Nephron (organoid): Measurements from ENCODE around the gene PLEKHA7.
"Not testable (repeated sequence)": the region's sequence is repeated elsewhere in the genome, so short reads cannot be mapped to it uniquely, and the experiment has no call there.

Source experiments
- H3K27ac Mint-ChIP-seq, 3 experiments: 2 replicates each; pipeline ENCODE4 v1.8.0; 2020; ENCODE audit warnings: mixed read lengths in 3 of 3, mild to moderate bottlenecking in 2 of 3, moderate library complexity in 1 of 3
- H3K27me3 Mint-ChIP-seq: 2 replicates; pipeline ENCODE4 v1.8.0; 2021; ENCODE audit warnings: low read depth, mild to moderate bottlenecking, moderate library complexity, mixed read lengths
- H3K36me3 Mint-ChIP-seq: 2 replicates; pipeline ENCODE4 v1.8.0; 2020; ENCODE audit warnings: low read depth, mixed read lengths
- H3K4me1 Mint-ChIP-seq: 2 replicates; pipeline ENCODE4 v1.8.0; 2020; ENCODE audit warnings: mixed read lengths
- H3K4me3 Mint-ChIP-seq, 3 experiments: 2 replicates each; pipeline ENCODE4 v1.8.0; 2020; ENCODE audit warnings: mild to moderate bottlenecking in 3 of 3, mixed read lengths in 3 of 3, moderate library complexity in 2 of 3
- H3K9me3 Mint-ChIP-seq: 2 replicates; pipeline ENCODE4 v1.8.0; 2020; ENCODE audit warnings: mixed read lengths
- CTCF ChIP-seq, 3 experiments: fragments of 200-600 bp; sonication (generic); IDR thresholded peaks; one replicate each; pipeline ENCODE4 v1.5.0; 2021; ENCODE audit warnings: antibody characterized with exemption in 3 of 3; ENCODE audit not compliant: unreplicated experiment in 3 of 3

Gene PLEKHA7

GRCh38 chr11:17014321-17014832 is at the start of gene PLEKHA7:
Gene PLEKHA7, minus strand, starts transcription at chr11:17014414. Its CDS starts 13 bp downstream, at chr11:17014401.
- H3K9me3 Mint-ChIP-seq: no peaks in the 10 kb centered on the region
- peak within 1 kb of the TSS; percentile 90 to 91 (median 91) for H3K4me3 Mint-ChIP-seq
- peak within 1 kb of the TSS; percentile 62 to 95 (median 76) for H3K27ac Mint-ChIP-seq
- no peak for TF ChIP-seq CTCF (IDR thresholded peaks at IDR 0.05; ENCODE audit: unreplicated experiment in 3 of 3)
- peaks cover 15% of the 10 kb centered on the region for H3K4me1 Mint-ChIP-seq
- peaks cover 23% of the 10 kb centered on the region for H3K27me3 Mint-ChIP-seq
- no peaks in the 10 kb centered on the region for H3K36me3 Mint-ChIP-seq

GRCh38 chr11:17063171-17064002 is 49.2 kb upstream of the PLEKHA7 start:
- H3K36me3 Mint-ChIP-seq: peaks cover 5% of the 10 kb centered on the region
- no peak overlapping the region for H3K4me3 Mint-ChIP-seq
- peaks cover 6% of the 10 kb centered on the region for H3K9me3 Mint-ChIP-seq
- H3K27ac Mint-ChIP-seq: no peak overlapping the region
- H3K27me3 Mint-ChIP-seq: no peaks in the 10 kb centered on the region
- TF ChIP-seq CTCF (IDR thresholded peaks at IDR 0.05; ENCODE audit: unreplicated experiment in 3 of 3): peak; percentile 52 to 68 (median 62)
- no peaks in the 10 kb centered on the region for H3K4me1 Mint-ChIP-seq

GRCh38 chr11:17051146-17051545 is 36.9 kb upstream of the PLEKHA7 start:
- H3K4me1 Mint-ChIP-seq, H3K27ac Mint-ChIP-seq, H3K4me3 Mint-ChIP-seq, H3K27me3 Mint-ChIP-seq: not testable (repeated sequence)
- Mint-ChIP-seq H3K9me3 (peaks cover 14% of the 10 kb centered on the region), H3K36me3 (peaks cover 15% of the 10 kb centered on the region)

GRCh38 chr11:17048491-17048890 is 34.3 kb upstream of the PLEKHA7 start:
- H3K4me3 Mint-ChIP-seq: peak overlapping the region in 1 of 3 experiments; percentile 29

GRCh38 chr11:17046690-17047089 is 32.5 kb upstream of the PLEKHA7 start:
- H3K36me3 Mint-ChIP-seq: peaks cover 4% of the 10 kb centered on the region
- H3K4me3 Mint-ChIP-seq: no peak overlapping the region
- no peaks in the 10 kb centered on the region for H3K4me1 Mint-ChIP-seq

More at GRCh38 chr11:17048491-17048890, 34.3 kb upstream of the PLEKHA7 start:
- not testable (repeated sequence) for H3K4me1 Mint-ChIP-seq, H3K27me3 Mint-ChIP-seq
- peaks cover 14% of the 10 kb centered on the region for H3K9me3 Mint-ChIP-seq
- peaks cover 15% of the 10 kb centered on the region for H3K36me3 Mint-ChIP-seq
- peak overlapping the region; percentile 83 to 97 (median 91) for H3K27ac Mint-ChIP-seq

GRCh38 chr11:17036666-17037658 is 22.7 kb upstream of the PLEKHA7 start:
- H3K36me3 Mint-ChIP-seq: peaks cover 15% of the 10 kb centered on the region
- H3K4me1 Mint-ChIP-seq: no peaks in the 10 kb centered on the region
- no peak overlapping the region for H3K27ac Mint-ChIP-seq
- no peak overlapping the region for H3K4me3 Mint-ChIP-seq
- H3K9me3 Mint-ChIP-seq: peaks cover 27% of the 10 kb centered on the region
- H3K27me3 Mint-ChIP-seq: peaks cover 8% of the 10 kb centered on the region
- no peak for TF ChIP-seq CTCF (IDR thresholded peaks at IDR 0.05; ENCODE audit: unreplicated experiment in 3 of 3)

More at GRCh38 chr11:17046690-17047089, 32.5 kb upstream of the PLEKHA7 start:
- Mint-ChIP-seq H3K27me3 (peaks cover 3% of the 10 kb centered on the region), H3K27ac (no peak overlapping the region), H3K9me3 (peaks cover 3% of the 10 kb centered on the region)
- no peak for TF ChIP-seq CTCF (IDR thresholded peaks at IDR 0.05; ENCODE audit: unreplicated experiment in 3 of 3)

- Mint-ChIP-seq H3K36me3 (peaks cover 21% of the 10 kb centered on the region), H3K9me3 (peaks cover 31% of the 10 kb centered on the region)
- not testable (repeated sequence) for H3K27me3 Mint-ChIP-seq, H3K4me3 Mint-ChIP-seq, H3K27ac Mint-ChIP-seq, H3K4me1 Mint-ChIP-seq
Observed at GRCh38 chr11:17034027-17034426, 19.8 kb upstream of the PLEKHA7 start.
